ENCODE measurements around the gene RAB6A.

- TF ChIP-seq CTCF (IDR thresholded peaks at IDR 0.05) (no peak), EP300 (IDR thresholded peaks at IDR 0.05) (no peak), POLR2A (IDR thresholded peaks at IDR 0.05) (no peak)
These were observed 66.9 kb downstream of the RAB6A start for GRCh38 chr11:73693899-73694525.

All from sigmoid colon (tissue), 4 donors.